GM19438 (cell line): ENCODE data around the gene C8G.
A peak's percentile ranks its signal among the peaks of the same experiment; 100 is the strongest.

Experiments used
- ATAC-seq: cut with Tn5 transposase; IDR thresholded peaks from one replicate; pipeline ENCODE4 v1.9.1; 2021; ENCODE audit warnings: low read depth; ENCODE audit not compliant: unreplicated experiment

The C8G gene

DNA sequence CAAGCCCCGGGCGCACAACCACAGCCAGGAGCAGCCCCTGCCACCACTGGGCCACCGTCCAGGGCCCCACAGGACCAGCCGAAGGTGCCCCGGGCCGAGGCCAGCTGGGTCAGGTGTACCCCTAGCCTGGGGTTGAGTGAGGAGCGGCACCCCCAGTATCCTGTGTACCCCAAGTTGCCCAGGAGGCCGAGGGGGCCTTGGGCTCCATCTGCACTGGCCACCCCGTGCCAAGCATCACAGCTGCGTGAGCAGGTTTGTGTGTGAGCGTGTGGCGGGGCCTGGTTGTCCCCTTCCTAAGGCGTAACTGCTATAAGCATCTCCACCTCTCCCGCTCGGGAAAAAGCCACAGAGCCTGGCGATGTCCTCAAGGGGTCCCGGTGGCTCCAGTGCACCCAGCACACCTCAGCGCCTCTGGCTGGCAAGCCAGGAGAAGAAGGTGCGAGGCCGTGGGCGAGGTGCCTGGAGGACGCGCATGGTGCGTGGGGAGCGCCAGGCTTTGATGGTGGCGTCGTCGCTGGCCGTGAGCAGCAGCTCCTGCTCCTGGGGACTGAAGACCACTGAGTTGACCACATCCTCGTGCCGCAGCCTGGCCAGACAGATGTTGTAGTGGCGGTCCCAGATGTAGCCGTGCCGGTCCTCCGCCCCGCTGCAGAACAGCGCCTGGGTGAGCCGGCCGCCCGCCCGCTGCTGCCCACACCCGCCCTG, 4.4 kb upstream of the C8G start:
- no peak for ATAC-seq

DNA sequence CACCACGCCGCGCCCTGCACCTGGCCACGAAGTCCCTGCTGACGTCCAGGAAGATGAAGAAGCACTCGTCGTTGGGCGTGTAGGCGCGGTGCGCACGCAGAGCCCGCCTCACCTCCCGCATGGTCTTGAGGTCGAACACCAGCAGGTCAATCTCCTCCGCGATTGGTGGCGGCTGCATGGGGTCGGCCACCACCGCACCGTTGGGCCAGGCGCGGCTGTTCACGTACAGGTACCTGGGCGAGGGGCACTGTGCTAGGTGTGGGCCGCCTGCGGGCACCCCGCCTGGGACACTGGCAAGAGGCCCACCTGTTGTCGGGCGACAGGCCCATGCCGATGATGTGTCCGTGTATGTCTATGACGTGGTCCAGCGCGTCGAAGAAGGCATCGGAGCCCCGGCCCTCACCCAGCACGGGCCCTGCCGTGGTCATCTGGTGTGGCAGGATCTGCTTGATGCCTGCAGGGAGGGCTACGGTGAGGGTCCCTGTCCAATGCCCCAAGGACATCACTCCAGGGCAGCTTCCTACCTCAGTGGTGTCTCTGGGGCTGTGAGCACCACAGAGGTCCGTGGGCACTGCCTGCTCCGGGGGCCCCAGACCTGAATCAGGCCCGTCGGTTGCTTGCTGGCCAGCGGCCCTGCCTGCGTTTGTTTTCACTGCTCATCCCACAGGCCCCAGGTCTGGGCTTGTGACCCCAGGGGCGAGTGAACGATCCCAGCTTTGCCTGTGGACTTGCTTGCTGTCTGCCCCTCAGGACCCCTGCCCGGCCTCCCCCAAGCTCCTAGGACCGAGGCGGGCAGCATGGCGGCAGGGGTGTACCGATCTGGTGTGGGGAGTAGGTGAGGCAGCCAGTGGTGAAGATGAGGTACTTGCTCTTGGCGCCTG, 3.6 kb upstream of the C8G start:
- no peak for ATAC-seq

DNA sequence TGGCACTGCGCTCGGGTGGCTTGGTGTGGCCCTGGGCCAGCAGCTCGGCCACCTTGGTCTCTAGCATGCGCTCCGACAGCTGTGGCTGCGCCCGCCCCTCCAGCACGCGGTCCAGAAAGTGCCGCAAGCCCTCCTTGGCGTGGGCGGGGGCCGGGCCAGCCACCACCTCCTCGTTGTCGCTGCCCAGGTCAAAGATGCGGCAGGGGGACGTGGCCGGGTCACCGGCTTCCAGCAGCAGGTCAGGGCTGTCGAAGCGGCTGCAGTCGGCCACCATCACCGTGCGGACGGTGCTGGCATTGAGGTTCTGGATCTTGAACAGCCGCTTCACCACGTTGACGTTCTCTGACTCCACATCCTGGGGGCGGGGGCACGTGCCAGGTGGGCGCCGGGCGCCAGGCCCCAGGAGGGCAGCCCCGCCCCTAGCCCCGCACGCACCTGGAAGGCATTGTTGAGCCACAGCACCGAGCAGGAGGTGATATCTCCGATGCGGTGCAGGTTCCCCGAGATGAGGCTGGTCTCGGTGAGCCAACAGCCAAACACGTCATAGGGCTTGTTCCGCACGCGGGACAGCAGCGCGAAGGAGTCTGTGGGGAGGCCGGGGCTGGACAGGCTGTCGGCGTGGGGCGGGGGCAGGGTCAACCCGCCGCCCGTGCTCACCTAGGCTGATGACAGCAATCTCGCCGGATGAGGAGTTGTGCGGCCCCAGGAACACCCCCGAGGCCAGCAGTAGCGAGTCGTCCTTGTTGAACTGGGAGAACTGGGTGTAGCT, 2.7 kb upstream of the C8G start:
- no peak for ATAC-seq

DNA sequence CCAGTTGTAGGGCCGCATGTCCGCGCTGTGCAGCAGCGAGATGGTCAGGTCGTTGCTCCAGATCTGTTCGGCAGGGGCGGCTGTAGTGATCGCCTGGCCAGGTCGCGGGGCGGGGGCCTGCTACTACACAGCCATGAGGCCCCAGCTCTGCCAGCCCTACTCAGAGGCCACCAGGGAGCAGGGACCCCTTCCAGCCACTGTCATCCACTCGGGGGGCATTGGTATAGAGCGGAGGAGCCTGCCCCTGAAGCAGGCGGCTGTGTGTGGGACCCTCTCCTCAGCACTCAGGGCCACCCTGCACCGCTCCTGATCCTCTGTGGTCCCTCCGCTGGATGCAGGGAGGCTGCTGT, 2.2 kb upstream of the C8G start:
- no peak for ATAC-seq

DNA sequence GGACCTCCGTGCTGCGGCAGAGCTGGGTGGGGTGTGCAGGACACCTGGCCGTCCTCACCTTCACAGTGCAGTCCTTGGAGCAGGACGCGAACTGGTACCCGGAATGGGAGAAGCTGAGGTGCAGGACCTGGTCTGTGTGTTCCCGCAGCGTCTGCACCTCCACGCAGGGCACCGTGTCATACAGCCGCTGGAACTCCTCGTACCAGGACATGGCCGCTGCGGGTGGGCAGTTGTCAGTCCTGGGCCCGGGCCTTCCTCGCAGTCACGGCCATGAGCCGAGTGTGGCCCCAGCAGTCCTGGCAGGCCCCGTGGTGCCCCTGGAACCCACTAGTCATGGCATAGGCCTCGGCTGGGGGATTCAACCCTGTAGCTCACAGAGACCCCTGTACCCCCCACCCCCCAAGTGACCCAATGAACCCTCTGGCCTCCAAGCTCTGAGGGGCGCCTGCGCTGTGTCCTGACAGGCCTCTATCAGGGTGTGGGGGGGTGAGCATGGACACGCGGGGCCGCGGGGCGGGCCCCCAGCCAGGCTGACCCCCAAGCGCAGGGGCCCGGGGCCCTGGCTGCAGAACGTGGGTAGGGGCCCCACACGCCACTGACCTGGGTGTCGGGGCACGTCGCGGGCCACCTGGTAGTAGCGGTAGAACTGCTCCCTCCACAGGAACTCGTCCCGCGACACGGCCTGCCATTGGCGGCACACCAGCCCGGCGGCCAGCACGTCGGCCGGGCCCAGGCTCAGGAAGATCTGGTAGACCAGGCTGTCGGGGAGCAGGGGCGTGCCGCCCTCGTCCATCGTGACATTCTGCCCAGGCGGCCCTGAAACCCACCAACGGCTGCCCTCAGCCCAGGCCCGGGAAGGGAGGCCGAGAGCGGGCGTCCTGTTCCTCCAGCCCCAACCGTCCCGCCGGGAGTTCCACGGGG, 1.5 kb upstream of the C8G start:
- peak; percentile 22 for ATAC-seq

DNA sequence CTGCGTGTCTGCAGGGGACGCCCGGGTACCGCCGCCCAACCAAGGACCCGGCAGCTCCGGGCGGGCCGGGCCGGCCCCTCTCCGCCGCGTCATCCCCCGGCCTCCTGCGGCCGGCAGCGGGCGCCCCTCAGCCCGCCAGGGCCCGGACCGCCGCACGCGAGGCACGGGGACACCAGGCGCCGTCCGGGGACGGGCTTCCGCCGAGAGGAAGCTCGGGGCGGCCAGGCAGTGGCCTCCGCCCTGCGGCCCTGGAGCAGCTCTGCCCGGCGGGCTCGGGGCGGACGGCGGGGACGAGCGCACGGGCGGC, 878 bp upstream of the C8G start:
- ATAC-seq: peak; percentile 30

DNA sequence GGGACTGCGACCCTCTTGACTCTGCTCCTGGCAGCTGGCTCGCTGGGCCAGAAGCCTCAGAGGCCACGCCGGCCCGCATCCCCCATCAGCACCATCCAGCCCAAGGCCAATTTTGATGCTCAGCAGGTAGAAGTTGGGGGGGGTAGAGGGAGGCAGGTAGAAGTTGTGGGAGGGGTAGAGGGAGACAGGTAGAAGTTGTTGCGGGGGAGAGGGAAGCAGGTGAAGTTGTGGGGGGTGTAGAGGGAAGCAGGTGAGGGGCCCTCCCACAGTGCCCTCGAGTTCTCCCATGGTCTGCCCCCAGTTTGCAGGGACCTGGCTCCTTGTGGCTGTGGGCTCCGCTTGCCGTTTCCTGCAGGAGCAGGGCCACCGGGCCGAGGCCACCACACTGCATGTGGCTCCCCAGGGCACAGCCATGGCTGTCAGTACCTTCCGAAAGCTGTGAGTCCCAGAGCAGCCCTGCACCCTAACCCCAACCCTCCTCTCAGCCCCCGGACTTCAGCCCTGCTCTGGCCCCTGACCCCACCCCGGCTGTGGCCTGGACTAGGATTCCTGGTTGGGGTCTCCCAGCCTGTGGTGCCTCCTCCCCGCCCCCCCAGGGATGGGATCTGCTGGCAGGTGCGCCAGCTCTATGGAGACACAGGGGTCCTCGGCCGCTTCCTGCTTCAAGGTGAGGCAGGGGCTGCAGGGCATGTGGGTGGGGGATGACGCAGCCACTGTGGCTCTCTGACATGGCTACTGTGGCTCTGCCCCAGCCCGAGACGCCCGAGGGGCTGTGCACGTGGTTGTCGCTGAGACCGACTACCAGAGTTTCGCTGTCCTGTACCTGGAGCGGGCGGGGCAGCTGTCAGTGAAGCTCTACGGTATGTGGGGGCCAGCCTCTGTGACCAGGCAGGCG, 537 bp downstream of the C8G start:
- no peak for ATAC-seq

DNA sequence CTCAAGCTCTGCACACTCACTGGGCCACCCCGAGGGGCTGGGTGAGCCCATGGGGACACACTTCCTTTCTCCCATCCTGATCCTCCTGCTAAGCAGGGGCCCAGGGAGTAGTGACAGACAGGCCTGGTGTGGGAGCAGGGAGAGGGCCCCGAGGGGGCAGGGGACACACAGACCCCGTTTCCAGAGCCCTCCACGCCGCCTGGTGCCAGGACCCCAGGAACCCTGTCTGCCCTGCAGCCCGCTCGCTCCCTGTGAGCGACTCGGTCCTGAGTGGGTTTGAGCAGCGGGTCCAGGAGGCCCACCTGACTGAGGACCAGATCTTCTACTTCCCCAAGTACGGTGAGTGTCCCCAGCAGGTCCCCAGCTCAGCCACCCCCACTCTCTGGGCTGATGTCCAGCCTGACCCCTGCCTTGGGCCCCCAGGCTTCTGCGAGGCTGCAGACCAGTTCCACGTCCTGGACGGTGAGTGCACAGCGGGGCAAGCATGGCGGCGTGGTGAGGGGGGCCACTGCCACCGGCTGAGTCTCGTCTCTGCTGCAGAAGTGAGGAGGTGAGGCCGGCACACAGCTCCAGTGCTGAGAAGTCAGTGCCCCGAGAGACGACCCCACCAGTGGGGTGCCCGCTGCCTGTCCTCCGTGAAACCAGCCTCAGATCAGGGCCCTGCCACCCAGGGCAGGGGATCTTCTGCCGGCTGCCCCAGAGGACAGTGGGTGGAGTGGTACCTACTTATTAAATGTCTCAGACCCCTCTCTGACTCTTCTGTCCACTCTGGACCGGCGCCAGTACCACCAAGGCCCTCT, 1.4 kb downstream of the C8G start:
- ATAC-seq: no peak

DNA sequence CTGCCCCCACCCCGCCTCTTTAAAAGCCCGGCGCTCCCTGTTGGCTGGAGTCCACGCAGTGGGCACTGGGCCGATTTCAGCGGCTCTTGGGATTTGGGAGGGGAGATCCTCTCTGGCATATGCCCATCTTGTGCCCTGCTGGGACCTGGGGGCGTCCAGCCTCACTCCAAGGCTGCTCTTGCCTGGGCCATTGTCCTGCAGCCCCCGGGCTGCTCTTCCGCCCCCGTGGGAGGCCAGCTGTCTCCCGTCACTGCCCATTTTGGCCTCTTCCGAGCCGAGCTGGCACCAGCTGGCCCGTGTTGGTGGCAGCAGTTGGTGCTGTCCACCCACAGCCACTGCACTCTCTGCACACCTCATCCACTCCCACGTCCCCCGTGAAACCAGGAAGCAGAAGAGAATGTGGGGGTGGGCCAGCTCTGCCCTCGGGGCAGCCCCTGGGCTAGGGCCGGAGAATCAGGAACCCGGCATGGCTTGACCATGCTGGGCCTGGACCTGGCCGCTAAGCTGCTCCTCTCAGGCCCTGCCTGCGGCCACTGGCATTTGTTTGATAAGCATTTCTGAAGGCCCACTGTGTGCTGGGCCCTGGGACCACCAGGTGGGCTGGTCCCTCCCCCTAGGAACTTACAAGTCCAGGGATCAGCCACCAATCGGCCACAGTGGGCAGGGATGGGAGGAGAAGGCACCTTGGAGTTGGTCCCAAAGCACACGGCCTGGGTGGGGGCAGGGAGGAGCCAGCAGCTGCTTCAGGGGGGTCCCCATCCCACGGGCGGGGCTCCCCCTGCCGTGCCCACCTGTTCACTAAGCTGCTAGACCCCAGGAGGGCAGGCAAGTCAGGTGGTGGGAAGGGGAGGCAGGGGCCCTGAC, 2.2 kb downstream of the C8G start:
- ATAC-seq: no peak

DNA sequence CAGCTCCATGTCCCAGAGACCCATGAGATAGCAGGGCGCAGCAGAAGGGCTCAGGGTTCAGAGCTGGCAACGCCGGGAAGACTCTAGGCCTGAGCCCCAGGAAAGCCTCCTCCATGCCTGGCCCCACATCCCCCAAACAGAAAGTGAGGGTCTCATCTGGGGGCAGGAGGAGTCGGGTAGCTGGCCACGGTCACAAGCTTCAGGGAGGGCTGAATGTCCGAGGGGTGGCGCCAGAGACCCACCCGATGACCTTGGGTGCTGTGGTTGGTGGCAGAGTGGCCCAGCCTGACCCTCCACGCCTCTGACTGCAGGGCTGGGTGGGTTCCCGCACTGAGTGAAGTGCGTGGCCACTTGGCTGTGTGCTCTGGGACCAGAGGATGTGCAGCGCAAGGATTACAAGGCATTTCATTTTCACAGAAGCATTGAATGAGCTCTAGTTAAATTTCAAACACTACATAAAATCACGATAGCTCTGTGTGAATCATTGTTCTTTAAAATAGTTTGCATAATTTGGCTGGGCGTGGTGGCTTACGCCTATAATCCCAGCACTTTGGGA, 3.0 kb downstream of the C8G start:
- no peak for ATAC-seq

DNA sequence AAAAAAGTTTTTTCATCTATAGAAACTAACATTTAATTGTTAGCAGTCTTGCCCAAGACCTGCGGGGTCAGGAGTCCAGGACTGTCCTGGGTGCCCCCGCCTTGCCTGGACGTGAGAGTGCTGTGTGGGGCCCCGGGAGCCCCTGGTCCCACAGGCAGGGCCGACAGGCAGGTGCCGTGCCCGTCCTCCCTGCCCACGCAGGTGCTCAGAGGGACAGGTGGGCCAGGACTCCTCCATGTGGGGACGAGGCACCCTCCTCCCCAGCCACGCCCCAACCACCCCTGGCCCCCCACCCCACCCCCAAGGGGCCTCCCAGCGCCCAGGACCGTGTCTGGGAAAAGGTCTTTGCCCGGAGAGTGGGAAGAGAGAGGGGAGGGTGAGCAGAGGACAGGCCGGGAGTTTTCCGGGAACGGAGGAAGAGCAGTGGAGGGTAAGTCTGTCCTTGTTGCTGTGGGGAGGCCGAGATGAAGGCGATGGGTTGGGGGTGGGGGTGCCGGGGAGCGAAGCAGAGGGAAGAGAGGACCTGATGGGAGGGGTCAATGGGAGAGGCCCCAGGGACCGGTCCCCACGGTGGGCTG, 4.3 kb downstream of the C8G start:
- ATAC-seq: no peak

DNA sequence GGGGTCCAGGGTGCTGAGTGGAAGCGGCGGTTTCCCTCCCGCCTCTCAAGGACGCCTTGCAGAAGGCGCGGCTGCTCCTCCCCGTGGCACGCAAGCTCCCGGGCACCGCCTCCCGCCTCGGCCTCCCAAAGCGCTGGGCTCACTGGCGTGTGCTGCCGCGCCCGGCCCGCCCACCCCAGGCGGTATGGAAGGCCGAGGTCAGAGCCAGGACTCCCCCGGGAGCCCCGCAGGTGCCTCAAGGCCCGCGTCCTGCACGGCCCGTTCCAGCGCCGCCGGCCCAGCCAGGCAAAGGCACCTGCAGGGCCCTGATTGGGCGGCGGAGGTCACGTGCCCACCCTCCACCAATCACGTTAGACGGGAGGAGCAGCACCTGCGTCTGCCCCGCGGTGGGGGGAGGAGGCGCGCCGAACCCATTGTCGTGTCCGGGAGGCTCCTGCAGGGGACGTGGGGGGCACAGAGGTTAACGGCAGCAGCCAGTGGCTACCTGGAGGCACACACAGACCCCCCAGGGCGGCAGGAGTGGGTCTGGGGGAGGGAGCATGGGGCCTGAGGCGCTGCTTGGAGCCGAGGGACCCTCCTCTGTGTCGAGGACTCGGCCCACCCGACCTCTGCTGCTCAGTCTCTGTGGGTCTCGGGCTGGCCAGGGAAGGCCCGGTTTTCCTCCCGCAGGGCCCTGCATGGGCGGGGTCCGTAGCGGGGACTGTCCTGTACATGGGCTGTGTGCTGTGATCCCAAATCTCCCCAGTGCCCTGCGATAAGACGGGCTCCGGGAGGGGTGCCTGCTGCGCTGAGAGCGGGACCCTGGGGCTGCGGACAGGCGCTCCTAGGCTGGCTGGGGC, 5.0 kb downstream of the C8G start:
- ATAC-seq: peak; percentile 81

DNA sequence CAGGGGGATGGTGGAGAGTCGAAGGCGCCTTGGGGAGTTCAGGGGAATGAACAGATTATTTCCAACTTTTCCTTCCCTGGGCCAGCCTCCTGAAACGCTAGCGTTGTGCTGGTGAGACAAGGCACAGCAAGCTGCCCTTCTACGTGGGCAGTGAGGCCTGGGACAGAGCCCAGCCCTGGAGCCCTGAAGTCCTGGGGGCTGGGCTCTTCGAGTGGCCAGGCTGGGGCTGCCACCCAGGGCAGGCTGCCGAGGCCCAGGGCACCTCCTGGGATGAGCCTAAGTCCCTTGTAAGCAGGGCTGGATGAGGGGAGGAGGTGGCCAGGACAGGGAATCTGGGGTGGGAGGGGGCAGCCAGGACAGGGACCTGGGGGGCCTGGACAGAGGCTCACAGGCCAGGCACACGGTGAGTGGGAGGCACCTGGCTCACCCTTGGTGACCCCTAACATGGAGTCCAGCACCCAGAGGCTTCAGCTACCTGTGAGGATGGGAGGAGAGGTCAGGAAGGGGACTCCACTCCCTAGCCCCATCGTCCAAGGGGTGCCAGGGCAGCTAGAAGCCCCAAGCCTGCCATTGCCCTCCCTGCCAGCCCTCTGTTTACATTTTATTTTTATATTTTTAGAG, 5.7 kb downstream of the C8G start:
- no peak for ATAC-seq

DNA sequence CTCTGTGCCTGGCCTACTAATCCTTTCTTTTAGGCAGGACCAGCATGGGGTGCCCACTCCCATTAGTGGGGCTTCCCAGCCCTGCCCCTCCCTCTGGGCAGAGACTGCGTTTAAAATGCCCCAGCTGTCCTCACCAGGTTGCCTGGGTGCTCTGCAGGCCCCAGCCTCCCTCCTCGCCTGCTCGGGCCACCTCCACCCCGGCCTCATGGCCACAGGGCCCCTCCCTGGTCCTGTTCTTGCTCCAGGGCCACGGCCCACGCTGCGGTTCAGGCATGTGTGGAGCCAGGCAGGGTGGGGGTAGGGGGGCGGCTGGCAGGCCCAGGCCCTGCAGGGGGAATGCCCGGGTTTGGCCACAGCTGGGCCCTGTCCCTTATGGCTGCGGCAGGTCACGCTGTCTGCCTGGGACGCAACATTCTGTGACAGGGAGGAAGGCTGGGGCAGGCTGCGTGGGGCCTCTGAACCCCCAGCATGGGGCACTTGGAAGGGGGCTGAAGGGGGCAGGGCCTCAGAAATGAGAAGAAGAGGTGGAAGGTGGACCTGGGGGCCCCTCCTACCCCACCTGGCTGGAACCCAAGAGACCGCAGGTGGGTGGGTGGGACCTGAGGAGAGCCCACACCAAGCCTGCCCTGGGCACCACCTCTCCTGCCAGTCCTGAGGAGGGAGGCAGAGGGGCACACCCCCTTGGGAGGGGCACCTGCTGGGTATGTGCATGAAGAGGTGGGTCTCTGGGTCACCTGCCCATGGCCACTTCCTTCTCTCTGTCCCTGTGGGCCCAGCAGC, 6.7 kb downstream of the C8G start, which contains the start of gene LCN12:
Gene LCN12, plus strand, starts transcription at position 733 of the 780 bp plus-strand sequence. CDS start 55 bp downstream, outside the sequence.
- ATAC-seq: no peak

DNA sequence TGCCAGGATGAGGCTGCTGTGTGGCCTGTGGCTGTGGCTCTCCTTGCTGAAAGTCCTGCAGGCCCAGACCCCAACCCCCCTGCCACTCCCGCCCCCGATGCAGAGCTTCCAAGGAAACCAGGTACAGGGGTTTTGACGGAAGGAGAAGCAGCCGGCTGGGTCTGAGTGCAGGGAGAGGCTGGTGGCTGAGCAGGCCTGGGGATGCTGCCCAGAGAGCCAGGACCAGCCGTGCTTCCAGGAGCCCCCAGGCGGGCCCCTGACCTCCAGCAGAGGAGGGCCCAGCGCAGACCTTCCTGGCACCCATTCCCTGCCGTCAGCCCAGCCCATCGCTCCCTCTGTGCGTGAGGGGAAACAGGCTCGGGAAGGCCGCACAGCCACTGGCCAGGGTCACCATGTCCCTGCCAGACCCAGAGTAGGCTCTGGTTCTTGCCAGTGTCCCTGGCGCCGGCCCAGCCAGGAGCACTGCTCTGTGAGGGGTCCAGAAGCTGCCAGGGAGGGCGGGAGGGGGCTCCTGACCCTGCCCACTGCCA, 7.3 kb downstream of the C8G start:
- ATAC-seq: no peak
